NT2/D1 (cell line): Measurements from ENCODE around the gene VPS26A.

ENCODE experiments used
- DNase-seq: peaks from one replicate; pipeline ENCODE4 v3.0.0-alpha.2; 2011; ENCODE audit warnings: low read depth, low spot score
- H3K27me3 ChIP-seq: 2 replicates; pipeline ENCODE4 v1.6.0; 2011; ENCODE audit warnings: mild to moderate bottlenecking; ENCODE audit not compliant: insufficient read length, insufficient read depth
- H3K36me3 ChIP-seq: 2 replicates; pipeline ENCODE4 v1.6.1; 2011; ENCODE audit warnings: mild to moderate bottlenecking, low read length, mixed read lengths; ENCODE audit not compliant: insufficient read depth, insufficient read length
- H3K4me1 ChIP-seq: 2 replicates; pipeline ENCODE4 v1.5.1; 2011; ENCODE audit not compliant: insufficient read depth, insufficient read length
- H3K4me3 ChIP-seq: 2 replicates; pipeline ENCODE4 v1.5.1; 2011; ENCODE audit warnings: low read depth; ENCODE audit not compliant: insufficient read length
- H3K9ac ChIP-seq: 2 replicates; pipeline ENCODE4 v1.6.0; 2011; ENCODE audit warnings: low read depth; ENCODE audit not compliant: insufficient read length
- H3K9me3 ChIP-seq: 2 replicates; pipeline ENCODE4 v1.5.1; 2011; ENCODE audit warnings: mild to moderate bottlenecking, low read length; ENCODE audit not compliant: insufficient read depth
- SUZ12 ChIP-seq: IDR thresholded peaks from 2 replicates; pipeline ENCODE4 v1.6.1; 2011; ENCODE audit not compliant: insufficient read length, insufficient read depth; ENCODE audit errors: extremely low read depth
- YY1 ChIP-seq: IDR thresholded peaks from 2 replicates; pipeline ENCODE4 v1.6.1; 2011; ENCODE audit not compliant: insufficient read length, insufficient read depth
- ZNF274 ChIP-seq: IDR thresholded peaks from 2 replicates; pipeline ENCODE4 v1.6.1; 2011; ENCODE audit warnings: mild to moderate bottlenecking, low read depth, low read length

The VPS26A gene

DNA sequence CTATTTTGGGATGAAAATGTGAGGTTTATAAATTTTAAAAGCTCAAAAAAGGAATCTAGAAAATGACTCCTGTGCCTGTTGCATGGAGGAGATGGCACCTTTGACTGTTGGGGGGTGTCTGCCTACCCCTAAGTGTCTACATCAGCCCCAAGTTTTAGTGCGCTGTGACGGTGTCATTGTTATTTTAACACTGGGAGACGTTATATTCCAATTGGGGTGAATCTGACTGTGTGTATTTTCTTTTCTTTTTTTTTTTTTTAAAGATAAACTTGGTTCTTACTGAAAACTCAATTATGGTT, 35.6 kb upstream of the VPS26A start:
- TF ChIP-seq SUZ12 (no peak), YY1 (no peak), ZNF274 (no peak)
- no peak for DNase-seq
- Histone ChIP-seq H3K4me3 (no peak overlapping the region), H3K27me3 (no peaks in the 10 kb centered on the region), H3K9me3 (no peaks in the 10 kb centered on the region), H3K4me1 (no peaks in the 10 kb centered on the region), H3K9ac (no peak overlapping the region), H3K36me3 (no peaks in the 10 kb centered on the region)

DNA sequence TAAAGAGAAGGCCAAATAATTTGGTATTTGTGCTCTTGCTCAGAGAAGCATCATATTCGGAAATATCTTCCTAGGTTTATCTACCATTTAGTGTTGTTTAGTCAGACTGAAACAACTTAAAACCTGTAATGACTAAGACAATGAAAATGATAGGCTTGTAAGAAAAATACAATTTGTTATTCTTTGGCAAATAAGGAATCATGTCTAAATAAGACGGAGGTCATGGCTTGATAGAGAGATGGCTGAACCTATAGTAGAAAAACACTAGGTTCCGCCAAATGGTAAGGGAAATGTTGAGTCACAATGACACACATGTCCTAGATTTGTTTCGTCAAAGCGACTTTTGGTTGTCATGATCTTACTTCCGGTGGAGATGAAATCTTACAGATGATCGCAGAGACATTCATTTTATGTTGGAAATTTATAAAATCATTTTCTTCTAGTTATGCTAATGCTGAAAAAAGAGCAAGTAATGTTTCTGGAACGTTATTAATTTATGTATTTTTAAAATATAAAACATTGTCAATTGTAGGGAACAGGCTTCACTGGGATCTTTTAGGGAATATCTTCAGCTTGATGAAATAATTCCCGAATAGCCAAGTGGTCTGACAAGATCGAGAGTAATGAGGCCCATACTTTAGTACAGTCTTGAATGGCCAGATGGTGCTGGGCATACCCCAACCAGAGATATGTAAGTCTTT, 35.0 kb upstream of the VPS26A start:
- no peak for DNase-seq
- Histone ChIP-seq H3K9me3 (no peaks in the 10 kb centered on the region), H3K9ac (no peak overlapping the region), H3K4me1 (no peaks in the 10 kb centered on the region), H3K27me3 (no peaks in the 10 kb centered on the region), H3K36me3 (no peaks in the 10 kb centered on the region), H3K4me3 (no peak overlapping the region)
- TF ChIP-seq ZNF274 (no peak), YY1 (no peak), SUZ12 (no peak)

DNA sequence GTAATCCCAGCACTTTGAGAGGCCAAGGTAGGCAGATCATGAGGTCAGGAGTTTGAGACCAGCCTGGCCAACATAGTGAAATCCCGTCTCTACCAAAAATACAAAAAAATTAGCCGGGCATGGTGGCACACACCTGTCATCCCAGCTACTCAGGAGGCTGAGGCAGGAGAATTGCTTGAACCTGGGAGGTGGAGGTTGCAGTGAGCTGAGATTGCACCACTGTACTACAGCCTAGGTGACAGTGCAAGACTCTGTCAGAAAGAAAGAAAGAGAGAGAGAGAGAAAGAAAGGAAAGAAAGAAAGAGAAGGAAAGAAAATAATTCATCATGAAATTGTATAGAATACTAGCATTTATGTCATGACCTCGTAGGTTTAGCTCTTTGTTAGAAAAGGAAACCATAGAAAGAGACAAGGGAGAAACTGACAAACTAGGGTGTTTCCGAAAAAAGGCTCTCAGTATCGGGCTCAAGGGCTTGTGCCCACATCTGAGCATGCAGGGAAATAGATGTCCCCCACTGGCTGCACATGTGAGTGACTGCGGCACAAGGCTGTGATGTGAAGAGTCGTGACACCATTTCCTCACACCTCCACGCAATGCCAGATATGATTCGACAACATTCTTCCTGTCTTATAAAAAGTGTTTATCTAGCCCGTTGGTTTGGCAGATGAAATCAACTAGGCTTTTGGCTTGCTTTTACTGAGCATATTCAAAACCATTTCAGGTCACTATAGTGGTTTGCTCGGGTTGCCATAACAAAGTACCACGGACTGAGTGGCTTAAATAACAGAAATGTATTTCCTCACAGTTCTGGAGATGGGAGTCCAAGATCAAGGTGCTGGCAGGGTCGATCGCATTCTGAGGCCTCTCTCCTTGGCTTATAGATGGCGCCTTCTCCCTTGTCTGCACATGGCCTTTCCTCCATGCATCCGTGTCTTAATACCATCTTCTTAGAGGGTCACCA, 34.1 kb upstream of the VPS26A start:
- H3K36me3 ChIP-seq: no peaks in the 10 kb centered on the region
- DNase-seq: no peak
- H3K9ac ChIP-seq: no peak overlapping the region
- no peak overlapping the region for H3K4me3 ChIP-seq
- H3K9me3 ChIP-seq: no peaks in the 10 kb centered on the region
- TF ChIP-seq SUZ12 (no peak), ZNF274 (no peak), YY1 (no peak)
- H3K4me1 ChIP-seq: no peaks in the 10 kb centered on the region
- no peaks in the 10 kb centered on the region for H3K27me3 ChIP-seq

DNA sequence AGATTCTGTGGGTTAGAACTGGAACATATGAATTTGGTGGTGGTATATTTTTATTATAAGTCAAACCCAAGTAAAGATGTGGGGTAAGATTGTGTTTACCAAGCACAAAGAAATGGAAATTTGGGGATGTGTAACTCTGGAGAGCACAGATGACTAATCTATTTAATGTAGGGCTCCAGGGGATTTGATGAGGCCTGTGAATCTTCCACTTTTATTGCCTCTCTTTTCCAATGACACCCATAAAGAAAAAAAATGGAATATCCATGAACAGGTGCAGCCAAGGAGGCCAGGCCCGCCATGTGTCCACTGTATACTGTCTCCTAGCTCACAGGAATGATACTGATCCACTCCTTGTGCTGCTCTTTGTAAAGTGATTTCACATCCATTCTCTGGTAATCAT, 33.3 kb upstream of the VPS26A start:
- TF ChIP-seq SUZ12 (no peak), ZNF274 (no peak), YY1 (no peak)
- Histone ChIP-seq H3K4me1 (no peaks in the 10 kb centered on the region), H3K9me3 (no peaks in the 10 kb centered on the region), H3K27me3 (no peaks in the 10 kb centered on the region), H3K9ac (no peak overlapping the region), H3K4me3 (no peak overlapping the region), H3K36me3 (no peaks in the 10 kb centered on the region)
- no peak for DNase-seq

DNA sequence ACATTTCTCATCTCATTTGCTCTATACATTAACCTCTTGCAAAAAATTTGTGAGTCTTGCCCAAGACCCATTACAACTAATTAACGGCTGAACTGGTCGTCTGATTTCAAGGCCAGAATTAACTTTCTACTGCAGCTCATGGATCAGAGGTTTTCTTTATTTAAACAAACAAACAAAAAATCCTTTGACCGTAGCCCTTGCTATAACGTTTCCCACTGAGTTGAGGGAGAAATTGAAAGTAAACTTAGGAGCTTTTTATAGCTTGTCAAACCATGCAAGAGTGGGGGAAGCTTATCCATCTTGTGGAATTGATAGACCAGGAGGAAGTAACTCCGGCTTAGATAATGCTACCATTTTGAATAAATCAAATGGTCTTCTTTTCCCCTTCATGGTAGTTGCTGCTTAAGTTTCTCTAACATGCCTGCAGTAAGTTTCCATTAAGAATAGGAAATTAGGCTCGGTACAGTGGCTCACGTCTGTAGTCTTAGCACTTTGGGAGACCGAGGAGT, 32.8 kb upstream of the VPS26A start:
- no peaks in the 10 kb centered on the region for H3K9me3 ChIP-seq

DNA sequence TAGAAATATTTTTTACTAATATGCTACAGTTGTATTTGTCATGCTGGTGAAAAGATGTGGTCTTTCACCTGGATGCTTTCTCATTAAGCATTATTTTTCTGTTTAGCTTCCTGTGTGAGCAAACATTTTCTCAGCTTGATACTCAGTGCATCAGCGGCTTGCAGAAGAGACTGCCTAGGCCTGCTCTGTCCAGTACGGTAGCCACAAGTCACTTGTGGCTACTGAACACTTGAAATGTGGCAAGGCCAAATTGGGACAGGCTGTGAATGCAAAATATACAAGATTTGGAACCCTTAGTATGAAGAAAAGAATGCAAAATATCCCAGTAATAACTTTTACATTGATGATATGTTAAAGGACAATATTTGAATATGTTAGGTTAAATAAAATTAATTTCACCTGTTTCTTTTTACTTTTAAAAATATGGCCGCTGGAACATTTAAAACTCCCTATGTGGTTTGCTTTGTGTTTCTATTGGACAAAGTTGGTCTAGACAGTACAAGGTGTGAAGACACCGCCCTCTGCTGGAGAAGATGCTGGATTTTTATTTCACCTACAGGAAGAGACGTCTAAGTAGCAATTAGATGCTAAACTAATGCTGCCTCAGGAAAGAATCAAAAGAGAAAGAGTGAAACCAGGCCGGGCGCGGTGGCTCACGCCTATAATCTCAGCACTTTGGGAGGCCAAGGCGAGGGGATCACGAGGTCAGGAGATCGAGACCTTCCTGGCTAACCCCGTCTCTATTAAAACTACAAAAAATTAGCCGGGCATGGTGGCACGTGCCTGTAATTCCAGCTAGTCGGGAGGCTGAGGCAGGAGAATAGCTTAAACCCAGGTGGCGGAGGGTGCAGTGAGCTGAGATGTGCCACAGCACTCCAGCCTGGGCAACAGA, 30.8 kb upstream of the VPS26A start:
- TF ChIP-seq YY1 (no peak), SUZ12 (no peak), ZNF274 (no peak)
- H3K36me3 ChIP-seq: no peaks in the 10 kb centered on the region
- peak; percentile 60 for DNase-seq
- H3K9me3 ChIP-seq: no peaks in the 10 kb centered on the region
- H3K4me1 ChIP-seq: no peaks in the 10 kb centered on the region
- no peaks in the 10 kb centered on the region for H3K27me3 ChIP-seq
- H3K9ac ChIP-seq: no peak overlapping the region
- H3K4me3 ChIP-seq: no peak overlapping the region

More for the DNA sequence above, 32.8 kb upstream of the VPS26A start:
- TF ChIP-seq ZNF274 (no peak), YY1 (no peak), SUZ12 (no peak)
- H3K36me3 ChIP-seq: no peaks in the 10 kb centered on the region
- no peaks in the 10 kb centered on the region for H3K4me1 ChIP-seq
- H3K4me3 ChIP-seq: no peak overlapping the region
- no peak overlapping the region for H3K9ac ChIP-seq
- no peaks in the 10 kb centered on the region for H3K27me3 ChIP-seq
- DNase-seq: no peak
